Stromal cell of bone marrow (primary cell): ENCODE results near the gene METRNL.
"Not testable (repeated sequence)": the region's sequence is repeated elsewhere in the genome, so short reads cannot be mapped to it uniquely, and the experiment has no call there.

ENCODE experiments used
- DNase-seq: peaks from one replicate; pipeline ENCODE4 v3.0.0-alpha.2; 2012; ENCODE audit warnings: low read depth

The METRNL gene

GRCh38 chr17:83123896-83124801, 44.7 kb downstream of the METRNL start:
- no peak for DNase-seq

DNA sequence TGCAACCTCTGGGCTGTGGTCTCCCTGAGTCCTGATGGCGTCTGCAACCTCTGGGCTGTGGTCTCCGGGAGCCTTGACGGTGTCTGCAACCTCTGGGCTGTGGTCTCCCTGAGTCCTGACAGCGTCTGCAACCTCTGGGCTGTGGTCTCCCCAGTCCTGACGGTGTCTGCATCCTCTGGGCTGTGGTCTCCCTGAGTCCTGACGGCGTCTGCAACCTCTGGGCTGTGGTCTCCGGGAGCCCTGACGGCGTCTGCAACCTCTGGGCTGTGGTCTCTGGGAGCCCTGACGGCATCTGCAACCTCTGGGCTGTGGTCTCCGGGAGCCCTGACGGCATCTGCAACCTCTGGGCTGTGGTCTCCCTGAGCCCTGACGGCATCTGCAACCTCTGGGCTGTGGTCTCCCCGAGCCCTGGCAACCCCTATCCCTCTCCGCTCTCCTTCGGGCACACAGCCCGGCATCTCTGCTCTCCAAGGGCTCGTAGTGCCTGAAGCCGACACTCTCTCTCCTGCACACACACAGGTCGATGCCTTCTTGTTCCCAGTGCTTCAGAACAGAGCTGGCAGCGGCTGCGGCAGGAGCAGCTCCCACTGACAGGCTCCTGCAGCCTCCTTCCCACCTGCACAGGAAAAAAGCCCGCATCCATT, 45.6 kb downstream of the METRNL start:
- no peak for DNase-seq

DNA sequence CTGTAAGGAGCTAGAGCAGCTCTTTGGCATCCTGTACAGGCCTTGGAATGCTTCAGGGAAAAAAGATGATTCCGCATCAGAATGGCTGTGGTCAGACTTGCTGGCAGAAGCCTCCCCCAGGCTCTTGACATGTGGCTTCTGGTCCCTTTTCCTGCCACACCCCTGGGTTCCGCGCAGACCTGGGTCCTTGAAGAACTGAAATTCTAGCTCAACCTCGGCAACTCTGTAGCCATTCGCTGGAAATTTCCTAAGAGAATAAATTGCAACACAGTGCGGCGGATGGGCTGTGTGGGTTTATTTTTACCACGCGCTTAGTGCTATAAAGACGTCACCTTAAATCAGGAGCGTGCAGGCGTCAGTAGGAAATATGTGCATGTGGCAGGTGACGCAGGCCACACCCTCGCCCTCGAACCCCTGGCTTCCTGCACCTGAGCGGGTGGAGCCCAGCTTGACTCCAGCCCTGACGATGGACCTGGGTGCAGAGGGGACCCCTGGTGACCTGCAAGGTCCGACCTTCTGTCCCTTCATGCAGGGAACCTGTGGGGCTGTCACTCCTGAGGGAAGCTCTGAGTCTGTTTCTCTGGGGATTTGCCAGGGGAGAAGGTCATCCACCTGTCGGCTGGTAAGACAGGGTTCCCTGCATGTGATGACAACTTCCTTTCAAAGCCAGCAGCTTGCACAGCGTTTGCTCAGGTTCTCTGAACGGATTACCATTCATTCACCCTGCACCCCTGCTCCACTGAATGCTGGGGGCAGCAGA, 46.3 kb downstream of the METRNL start:
- DNase-seq = peak; percentile 31

GRCh38 chr17:83126275-83126811, 46.9 kb downstream of the METRNL start:
- DNase-seq = no peak

- DNase-seq = no peak
These were observed 48.2 kb downstream of the METRNL start for GRCh38 chr17:83127431-83128160.

DNA sequence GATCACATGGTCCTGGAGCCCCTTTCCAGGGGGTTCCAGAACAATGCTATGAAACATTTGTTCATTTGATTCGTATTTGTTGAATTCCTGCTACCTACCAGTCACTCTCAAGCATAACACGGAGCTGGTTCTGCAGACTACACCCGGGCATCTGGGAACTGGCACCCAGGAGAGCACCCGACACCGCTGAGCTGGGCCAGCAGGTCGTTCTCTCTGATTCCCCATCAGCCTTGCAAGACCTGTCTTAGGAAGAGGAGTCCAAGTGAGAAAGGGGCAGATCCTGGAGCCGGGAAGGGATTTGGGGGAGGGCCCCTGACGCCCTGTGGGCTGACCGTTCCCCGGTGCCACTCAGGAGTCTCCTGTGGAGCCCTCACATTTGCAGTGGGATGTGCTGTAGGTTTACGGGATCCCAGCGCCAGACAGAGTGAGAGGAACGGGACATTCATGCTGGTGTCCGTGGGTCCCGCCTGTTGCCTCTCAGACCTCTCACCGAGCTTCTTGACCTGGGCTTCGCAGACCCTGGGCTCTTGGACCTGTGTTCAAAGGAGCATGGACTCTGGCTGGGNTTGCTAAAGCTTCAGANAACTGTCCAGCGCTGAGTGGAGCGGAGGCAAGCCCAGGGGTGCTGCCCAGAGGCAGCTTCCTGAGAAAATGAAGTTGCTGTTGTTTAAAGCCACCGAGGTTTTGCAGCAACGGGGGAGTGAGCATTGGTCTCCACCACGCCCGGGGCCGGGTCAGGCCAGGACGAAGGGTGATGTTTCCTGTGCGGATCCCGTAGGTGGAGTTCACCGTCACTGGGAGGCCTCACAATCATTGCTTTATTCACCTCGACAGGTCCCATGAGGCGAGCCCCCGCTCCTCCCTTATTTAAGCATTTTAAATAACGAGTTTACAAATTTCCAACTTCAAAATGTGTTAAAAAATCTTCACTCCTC, 49.2 kb downstream of the METRNL start:
- DNase-seq = no peak

DNA sequence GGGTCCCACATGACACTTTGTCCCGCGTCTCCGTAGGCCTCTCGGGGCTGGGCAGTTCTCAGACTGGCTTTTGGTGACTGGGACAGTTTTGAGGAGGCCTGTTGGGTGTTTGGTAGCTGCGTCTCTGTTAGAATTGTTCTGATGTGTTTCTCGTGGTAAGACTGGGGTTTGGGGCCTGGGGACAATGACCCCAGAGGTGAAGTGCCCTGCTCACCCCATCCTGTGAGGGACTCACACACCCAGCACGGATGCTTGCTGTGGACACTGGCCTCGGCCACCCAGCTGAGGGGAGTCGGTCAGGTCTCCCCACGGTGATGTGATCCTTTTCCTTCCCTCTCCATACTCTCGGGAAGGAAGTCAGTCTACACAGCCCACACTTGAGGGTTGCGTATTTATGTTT, 50.3 kb downstream of the METRNL start:
- DNase-seq = no peak

GRCh38 chr17:83131401-83132011, 52.1 kb downstream of the METRNL start:
- no peak for DNase-seq

DNA sequence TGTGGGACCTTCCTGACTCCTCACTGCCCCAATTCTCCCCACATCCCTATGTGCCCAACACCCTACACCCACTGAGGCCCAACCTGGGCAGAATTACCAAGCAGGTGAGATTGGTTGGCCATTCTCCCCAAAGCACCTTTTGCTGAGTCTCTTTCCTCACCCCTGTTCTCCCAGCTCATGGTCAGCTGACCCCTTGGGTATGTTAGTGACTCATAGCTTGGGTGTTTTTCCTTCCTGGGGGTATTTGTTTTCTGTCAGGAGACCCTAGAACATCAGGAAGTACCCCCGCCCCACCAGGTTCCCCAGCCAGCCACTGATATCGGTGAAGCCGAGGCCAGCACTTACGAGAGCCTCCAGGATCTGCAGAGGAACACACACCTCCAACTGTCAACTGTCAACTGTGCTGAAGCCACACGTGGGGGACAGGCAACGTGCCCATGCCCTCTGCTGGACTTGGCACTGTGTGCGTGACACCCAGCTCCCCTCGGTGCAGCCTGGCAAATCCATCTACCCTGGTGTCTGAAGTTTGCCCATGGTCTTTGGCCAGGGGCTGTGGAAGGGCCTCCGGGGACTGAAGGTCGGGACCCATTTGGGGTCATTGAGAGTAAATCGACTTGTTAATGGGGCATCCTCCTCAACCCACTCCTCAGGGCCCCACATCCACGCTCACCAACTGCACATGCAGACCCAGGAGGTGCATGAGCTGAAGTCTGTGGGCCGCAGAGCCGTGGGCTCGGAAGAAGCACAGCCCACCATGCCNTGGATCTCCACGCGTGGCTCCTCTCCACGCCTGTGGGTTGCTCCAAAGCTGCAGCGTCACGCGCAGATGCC, 53.1 kb downstream of the METRNL start:
- DNase-seq = no peak

GRCh38 chr17:83133302-83134121, 54.1 kb downstream of the METRNL start:
- no peak for DNase-seq

DNA sequence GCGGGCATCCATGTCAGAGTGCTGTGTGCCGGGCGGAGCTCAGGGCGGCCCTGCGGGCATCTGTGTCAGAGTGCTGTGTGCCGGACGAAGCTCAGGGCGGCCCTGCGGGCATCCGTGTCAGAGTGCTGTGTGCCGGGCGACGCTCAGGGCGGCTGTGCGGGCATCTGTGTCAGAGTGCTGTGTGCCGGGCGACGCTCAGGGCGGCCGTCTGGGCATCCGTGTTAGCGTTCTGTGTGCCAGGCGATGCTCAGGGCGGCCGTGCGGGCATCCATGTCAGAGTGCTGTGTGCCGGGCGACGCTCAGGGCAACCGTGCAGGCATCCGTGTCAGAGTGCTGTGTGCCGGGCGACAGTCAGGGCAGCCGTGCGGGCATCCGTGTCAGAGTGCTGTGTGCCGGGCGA, 55.0 kb downstream of the METRNL start:
- not testable (repeated sequence) for DNase-seq

DNA sequence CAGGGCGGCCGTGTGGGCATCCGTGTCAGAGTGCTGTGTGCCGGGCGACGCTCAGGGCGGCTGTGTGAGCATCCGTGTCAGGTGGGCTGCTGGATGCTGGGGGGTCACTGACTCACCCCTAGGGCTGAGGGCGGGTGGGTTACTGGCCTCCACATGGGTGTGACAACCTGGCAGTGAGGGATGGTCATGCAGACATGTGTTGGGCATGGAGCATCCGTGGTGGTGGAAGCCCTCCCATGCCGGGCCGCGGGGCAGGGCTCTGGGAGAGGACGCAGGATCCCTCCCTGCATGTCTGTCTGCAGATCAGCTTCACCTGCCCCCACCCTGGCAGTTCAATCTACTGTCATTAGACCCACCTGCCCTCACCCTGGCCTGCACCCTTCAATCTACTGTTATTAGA, 56.3 kb downstream of the METRNL start:
- no peak for DNase-seq

GRCh38 chr17:83136156-83136555, 56.7 kb downstream of the METRNL start:
- no peak for DNase-seq

DNA sequence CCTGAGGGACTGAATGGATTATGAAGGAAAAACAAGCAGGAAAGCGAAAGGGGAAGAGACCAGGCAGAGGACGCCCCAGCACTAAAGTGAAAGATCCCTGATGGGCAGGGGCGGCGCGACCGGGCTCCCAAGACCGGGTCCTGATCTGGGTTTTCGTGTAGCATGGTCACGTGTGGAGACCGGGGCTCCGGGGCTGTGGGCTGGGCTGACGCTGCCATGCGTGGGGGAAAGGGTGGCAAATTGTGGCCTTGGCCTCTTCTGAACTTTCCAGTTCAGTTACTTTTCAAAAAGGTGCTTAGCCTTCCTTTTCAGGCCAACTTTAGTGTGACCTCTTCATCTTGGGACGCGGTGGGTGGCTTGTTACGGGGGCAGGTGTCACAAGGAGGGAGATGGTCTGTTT, 57.5 kb downstream of the METRNL start:
- DNase-seq = no peak

- no peak for DNase-seq
These were observed 58.1 kb downstream of the METRNL start for GRCh38 chr17:83137523-83137922.

GRCh38 chr17:83138820-83139219, 59.4 kb downstream of the METRNL start:
- DNase-seq = no peak

DNA sequence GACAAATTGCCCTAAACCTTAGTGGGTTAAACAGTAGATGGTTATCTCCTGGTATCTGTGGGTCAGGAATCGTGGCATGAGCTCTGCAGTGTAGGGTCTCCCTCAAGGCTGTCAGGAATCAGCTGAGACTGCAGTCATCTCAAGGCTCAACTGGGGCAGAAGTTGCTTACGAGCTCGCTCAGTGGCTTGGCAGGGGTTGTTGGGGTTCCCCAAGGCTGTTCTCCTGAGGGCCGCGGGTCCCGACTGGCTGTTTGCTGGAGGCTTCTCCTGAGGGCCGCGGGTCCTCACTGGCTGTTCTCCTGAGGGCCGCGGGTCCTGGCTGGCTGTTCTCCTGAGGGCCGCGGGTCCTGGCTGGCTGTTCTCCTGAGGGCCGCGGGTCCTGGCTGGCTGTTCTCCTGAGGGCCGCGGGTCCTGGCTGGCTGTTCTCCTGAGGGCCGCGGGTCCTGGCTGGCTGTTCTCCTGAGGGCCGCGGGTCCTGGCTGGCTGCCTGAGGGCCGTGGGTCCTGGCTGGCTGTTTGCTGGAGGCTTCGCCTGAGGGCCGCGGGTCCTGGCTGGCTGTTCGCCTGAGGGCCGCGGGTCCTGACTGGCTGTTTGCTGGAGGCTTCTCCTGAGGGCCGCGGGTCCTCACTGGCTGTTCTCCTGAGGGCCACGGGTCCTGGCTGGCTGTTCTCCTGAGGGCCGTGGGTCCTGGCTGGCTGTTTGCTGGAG, 60.3 kb downstream of the METRNL start:
- not testable (repeated sequence) for DNase-seq

- not testable (repeated sequence) for DNase-seq
These were observed 60.8 kb downstream of the METRNL start for GRCh38 chr17:83140249-83140566.
